Measurements from ENCODE around the gene NFKBIE. TPM values are rescaled to one million over a fixed set of nuclear protein-coding genes. Genes with fewer than 3 reads are reported as not detected.

NFKBIE gene
- total and polyA plus RNA-seq, 9 of the 15 experiments (the other 6 are each of a cell fraction or from before 2014, with no cell fraction given) = 2.1 to 16.4 (median 11.7) TPM

DNA sequence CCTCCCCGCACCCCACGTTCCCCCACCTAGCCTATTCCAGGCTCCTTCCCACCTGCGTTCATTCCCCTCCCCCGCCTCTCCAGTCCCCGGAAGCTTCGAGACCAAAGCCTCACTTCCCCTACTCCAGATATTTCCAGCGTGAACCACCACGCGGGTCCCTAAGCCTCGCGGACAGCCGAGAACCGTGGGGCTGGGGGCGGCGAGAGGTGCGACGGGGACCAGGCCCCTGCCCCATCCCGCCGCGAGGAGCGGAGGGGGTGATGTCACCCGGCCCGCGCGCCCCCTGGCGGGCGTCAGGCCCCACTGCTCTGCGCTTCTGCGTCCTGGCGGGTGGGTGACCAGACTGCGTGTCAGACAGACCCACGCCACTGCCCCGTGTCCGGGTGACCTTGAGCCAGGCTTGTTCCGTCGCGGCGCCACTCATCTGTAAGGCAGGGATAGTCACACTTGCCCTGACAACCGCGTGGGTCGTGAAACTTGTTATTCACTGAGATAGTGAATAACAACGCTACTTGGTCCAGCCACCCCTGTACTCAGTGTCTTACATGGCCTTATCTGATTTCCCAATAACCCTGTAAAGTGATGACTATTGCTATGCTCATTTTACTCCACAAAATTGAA is 27.4 kb downstream of the NFKBIE start (continued):
- TF ChIP-seq PHF20 (IDR thresholded peaks at IDR 0.05; ENCODE audit: partially characterized antibody) = peak; percentile 75
- no peak for TF ChIP-seq ZNF134 (CRISPR knock-in tag; conservative IDR thresholded peaks at IDR 0.05)
- TF ChIP-seq HOXB6 (CRISPR knock-in tag; IDR thresholded peaks at IDR 0.05; ENCODE audit: borderline replicate concordance) = no peak
- TF ChIP-seq PATZ1 (CRISPR knock-in tag; IDR thresholded peaks at IDR 0.05; ENCODE audit: borderline replicate concordance) = no peak
- TF ChIP-seq KLF10 (CRISPR knock-in tag; IDR thresholded peaks at IDR 0.05) = no peak
- TF ChIP-seq OTX1 (CRISPR knock-in tag; IDR thresholded peaks at IDR 0.05) = 0 out of 2 replicates have a peak, but pooled peaks have one; percentile 9
- no peak for TF ChIP-seq EZH2 (IDR thresholded peaks at IDR 0.05; ENCODE audit: borderline replicate concordance, low read depth, low read length)
- TF ChIP-seq HES1 (IDR thresholded peaks at IDR 0.05; ENCODE audit: low read depth) = no peak
- no peak for TF ChIP-seq SAFB2 (IDR thresholded peaks at IDR 0.05; ENCODE audit: borderline replicate concordance, low read depth, low read length, severe bottlenecking)
- no peak; the same call in 1 of the 2 replicates for TF ChIP-seq THRAP3 (IDR thresholded peaks at IDR 0.05; ENCODE audit: borderline replicate concordance)
- TF ChIP-seq ZNF780A (CRISPR knock-in tag; IDR thresholded peaks at IDR 0.05) = no peak
- TF ChIP-seq PHF21A (IDR thresholded peaks at IDR 0.05; ENCODE audit: borderline replicate concordance, low read depth) = peak; percentile 70; the same call in 1 of the 2 replicates
- no peak for TF ChIP-seq LEF1 (IDR thresholded peaks at IDR 0.05)
- TF ChIP-seq GATAD2B (IDR thresholded peaks at IDR 0.05; ENCODE audit: borderline replicate concordance) = peak; percentile 96
- TF ChIP-seq TAF15 (IDR thresholded peaks at IDR 0.05; ENCODE audit: low read depth, low read length) = no peak
- TF ChIP-seq GATAD2A (IDR thresholded peaks at IDR 0.05) = peak; percentile 97
- TF ChIP-seq ZNF311 (CRISPR knock-in tag; IDR thresholded peaks at IDR 0.05) = no peak
- TF ChIP-seq NFATC3 (IDR thresholded peaks at IDR 0.05) = no peak
